Measurements from ENCODE around the gene MINDY1.

MINDY1 gene, protein sequence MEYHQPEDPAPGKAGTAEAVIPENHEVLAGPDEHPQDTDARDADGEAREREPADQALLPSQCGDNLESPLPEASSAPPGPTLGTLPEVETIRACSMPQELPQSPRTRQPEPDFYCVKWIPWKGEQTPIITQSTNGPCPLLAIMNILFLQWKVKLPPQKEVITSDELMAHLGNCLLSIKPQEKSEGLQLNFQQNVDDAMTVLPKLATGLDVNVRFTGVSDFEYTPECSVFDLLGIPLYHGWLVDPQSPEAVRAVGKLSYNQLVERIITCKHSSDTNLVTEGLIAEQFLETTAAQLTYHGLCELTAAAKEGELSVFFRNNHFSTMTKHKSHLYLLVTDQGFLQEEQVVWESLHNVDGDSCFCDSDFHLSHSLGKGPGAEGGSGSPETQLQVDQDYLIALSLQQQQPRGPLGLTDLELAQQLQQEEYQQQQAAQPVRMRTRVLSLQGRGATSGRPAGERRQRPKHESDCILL

DNA sequence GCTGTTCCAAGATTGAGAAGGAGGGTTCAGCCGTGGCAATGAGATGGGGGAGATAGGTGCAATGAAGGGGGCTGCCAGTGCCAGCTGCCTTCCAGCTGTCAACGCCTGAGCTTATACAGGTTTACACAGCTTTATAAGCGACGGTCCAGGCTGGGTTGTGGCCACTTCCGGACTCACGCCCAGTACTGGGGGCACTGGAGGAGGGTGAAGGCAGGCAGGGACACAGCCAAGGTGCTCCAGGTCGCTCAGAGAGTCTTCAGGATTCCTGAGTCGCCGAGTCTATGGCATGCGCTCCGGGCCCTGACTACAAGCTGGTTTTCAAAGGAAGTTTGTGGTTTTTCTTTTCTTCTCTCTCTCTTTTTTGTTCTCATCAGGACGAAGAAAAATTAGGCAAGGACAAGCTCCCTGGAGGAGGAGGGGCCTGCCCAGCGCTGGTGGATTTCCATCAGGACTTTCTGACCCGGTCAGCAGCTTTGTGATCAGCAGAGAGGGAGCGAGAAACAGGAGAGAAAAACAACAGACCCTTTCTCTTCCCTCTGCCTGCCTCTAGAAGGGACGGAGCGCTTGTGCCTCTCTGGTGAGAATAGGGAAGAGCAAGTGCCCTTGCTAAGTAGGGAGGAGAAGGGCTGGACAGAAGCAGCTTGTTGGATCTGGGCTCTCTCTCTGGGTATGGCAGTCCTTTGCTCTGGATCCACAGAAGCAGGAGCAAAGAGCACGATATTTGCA lies at the start of gene MINDY1:
Gene MINDY1 (minus strand): TSS at position 576 of the 726 bp plus-strand sequence. CDS start 4,285 bp downstream, outside the sequence.
- DNase-seq (ENCODE audit: low read depth in 2 of 2), result no peak

DNA sequence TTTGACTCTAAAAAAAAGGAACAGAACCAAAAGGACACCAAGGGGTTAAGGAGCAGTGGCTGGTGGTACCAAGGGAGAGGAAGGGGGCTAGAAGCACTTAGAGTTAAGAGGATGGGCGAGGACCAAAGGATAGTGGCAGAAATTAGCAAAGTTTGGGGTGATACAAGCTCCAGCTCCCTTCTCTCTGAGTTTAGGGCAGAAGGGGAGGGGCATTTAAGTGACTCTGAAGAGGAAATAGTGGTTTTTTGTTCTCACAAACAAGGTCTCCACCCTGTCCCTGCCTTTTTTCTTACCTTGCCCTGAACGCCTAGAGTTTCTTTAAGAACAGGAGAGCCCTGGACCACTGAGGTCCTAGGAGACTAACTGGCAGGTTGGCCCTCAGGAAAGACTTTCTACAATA lies 49.4 kb upstream of the MINDY1 start:
- no peak for DNase-seq (ENCODE audit: low read depth in 2 of 2)

DNA sequence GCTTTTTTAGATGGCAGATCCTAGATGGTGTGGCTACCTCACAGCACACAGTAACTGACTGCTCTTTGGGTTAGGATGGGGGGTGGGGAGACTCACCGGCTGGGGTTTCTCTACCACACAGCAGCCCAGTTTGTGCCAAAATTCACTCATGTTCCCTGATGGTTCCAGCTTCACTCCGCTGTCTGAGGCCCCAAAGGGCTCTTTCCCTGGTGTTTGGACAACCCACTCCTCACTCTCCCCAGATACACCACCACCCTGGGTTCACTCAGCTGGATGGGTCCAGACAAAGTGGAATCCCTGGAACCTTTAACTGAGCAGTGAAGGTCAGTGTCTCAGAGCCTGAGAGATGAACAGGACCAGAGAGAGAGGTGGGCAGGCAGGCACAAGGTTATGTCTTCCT lies 48.9 kb upstream of the MINDY1 start:
- no peak for DNase-seq (ENCODE audit: low read depth in 2 of 2)

DNA sequence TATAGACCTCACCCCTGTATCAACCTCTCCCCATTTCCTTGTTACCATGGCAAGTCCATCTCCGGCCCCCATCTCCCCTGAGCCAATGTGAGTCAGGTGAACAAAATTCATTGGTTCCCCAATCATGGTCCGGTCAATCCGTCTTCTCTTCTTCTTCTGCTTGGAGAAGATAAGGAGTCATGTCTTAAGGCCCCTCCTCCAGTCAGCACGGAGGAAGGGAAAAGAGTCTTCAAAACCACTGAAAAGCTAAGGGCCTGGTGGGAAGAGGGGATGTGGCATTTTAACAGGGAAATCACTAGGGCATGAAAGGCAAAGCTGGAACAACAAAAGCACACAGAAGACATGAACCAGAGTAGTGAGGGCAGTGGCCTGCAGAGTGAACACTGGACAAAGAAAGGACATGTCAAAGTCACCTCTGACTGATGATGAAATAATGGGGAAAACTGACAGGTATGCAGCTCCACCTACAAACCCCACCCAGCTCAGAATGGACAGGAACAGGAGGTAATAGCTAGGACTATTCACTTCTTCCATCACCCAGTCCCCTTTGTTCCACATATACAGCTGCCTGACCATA lies 48.4 kb upstream of the MINDY1 start:
- no peak for DNase-seq (ENCODE audit: low read depth in 2 of 2)

DNA sequence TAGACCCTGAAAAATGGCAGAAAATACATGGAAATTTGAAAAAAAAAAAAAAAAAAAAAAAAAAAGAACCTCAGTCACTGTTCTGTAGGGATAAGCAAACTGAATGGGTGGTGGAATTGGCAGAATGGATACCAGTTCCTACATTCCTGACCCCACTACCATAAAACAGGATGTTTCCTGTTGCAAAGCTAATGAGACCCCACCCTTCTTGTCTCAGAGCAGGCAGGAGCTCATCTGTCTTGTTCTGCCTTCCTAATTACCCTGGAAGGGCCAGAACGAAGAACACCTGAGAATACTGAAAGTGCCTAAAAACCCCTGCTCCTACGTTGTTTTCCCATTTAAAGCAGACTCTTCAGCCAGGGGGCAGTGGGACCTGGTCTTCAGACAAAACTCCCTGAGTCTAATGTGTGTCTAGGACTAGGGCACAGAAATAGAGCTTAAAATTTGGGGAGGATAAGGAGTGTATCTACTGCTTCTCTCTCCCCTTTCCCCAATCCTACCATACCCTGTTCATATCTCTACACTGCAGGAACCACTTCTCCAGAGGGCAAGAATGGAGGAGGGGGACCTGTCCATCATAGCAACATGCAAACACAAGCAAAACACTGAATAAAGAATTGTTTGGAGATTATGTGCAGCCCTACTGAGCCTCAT lies 44.8 kb upstream of the MINDY1 start:
- no peak for DNase-seq (ENCODE audit: low read depth in 2 of 2)

DNA sequence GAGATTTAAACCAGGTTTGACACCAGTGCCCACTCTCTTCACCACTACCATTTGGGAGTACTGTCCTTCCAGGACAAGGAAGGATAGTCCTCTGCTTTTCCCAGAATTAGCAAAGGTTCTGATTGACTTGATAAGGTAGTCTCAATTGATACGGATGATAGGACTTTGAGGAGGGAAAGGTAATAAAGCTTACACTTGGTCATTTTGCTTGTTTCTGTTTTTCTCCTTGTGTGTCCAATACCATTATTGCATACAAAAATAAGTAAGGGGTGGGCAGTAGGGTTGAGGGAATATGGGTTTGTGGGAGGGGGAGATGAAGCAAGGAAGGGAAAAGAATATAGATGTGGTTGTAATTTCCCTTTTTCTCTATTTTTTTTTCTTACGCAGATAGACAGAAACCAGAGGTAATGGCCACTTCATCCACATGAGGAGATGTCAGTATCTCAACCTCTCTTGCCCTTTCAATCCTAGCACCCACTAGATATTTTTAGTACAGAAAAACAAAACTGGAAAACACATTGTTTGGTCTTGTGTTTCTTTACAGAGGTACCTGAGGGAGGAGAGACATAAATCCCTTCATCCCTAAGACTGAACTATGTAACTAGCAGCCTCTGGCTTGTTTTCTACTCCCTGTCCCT lies 43.5 kb upstream of the MINDY1 start:
- DNase-seq (ENCODE audit: low read depth in 2 of 2), result no peak

DNA sequence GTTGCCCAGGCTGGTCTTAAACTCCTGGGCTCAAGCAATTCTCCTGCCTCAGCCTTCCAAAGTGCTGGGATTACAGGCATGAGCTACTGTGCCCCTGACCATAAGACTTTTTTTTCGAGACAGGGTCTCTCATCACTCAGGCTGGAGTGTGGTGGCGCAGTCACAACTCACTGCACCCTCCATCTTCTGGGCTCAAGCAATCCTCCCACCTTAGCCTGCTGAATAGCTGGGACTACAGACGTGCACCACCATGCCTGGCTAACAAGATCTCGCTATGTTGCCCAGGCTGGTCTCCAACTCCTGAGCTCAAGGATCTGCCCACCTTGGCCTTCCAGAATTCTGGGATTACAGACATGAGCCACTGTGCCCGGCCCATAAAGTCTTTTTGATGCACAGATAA lies 42.8 kb upstream of the MINDY1 start:
- DNase-seq (ENCODE audit: low read depth in 2 of 2), result no peak

DNA sequence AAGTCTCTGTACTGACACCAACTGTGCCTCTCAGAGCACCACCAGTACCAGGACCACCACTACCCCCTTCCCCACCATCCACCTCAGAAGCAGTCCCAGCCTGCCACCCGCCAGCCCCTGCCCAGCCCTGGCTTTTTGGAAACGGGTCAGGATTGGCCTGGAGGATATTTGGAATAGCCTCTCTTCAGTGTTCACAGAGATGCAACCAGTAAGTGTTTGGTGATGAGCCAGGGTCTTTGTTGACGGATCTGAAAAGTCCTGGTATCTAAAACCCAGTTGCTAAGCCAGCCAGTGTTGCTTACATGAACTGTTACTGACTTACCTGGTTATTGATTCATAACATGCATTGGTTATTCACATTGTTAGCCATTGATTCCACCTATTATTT lies 41.9 kb upstream of the MINDY1 start:
- DNase-seq (ENCODE audit: low read depth in 2 of 2), result no peak

DNA sequence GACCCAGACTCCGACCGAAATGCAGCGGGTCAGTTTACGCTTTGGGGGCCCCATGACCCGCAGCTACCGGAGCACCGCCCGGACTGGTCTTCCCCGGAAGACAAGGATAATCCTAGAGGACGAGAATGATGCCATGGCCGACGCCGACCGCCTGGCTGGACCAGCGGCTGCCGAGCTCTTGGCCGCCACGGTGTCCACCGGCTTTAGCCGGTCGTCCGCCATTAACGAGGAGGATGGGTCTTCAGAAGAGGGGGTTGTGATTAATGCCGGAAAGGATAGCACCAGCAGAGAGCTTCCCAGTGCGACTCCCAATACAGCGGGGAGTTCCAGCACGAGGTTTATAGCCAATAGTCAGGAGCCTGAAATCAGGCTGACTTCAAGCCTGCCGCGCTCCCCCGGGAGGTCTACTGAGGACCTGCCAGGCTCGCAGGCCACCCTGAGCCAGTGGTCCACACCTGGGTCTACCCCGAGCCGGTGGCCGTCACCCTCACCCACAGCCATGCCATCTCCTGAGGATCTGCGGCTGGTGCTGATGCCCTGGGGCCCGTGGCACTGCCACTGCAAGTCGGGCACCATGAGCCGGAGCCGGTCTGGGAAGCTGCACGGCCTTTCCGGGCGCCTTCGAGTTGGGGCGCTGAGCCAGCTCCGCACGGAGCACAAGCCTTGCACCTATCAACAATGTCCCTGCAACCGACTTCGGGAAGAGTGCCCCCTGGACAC lies 41.4 kb upstream of the MINDY1 start:
- DNase-seq (ENCODE audit: low read depth in 2 of 2), result peak; percentile 51 to 53

DNA sequence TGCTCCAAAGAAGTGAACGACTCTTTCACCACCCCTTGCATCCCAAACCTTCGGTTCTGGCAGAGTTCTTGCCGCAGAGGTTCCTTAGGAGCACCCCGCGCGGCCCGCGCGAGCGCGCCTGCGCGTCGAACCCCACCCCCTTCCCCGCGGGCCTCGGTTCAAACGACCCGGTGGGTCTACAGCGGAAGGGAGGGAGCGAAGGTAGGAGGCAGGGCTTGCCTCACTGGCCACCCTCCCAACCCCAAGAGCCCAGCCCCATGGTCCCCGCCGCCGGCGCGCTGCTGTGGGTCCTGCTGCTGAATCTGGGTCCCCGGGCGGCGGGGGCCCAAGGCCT lies 40.9 kb upstream of the MINDY1 start, which contains the start of gene C1orf56:
Gene C1orf56 (plus strand): TSS at position 161 of the 334 bp plus-strand sequence. CDS start 97 bp downstream, at position 258.
- DNase-seq (ENCODE audit: low read depth in 2 of 2), result peak; percentile 47 to 59

DNA sequence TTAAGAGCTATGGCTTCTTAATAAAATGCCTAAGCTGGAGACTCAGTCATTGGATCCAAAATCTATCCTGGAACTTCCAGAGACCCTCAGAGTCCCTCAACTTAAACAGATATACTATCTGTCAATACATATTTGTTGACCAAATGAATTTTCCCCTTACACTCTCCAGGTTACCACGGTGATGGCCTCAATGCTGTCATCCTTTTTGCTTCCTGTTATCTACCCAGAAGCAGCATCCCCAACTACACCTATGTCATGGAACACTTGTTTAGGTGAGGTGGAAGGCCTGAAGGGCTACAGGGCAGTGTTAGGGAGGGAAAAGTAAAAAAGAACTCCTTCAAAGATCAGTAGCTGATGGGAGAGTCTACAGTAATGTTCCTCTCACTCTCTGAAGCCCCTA lies 36.5 kb upstream of the MINDY1 start:
- DNase-seq (ENCODE audit: low read depth in 2 of 2), result no peak

DNA sequence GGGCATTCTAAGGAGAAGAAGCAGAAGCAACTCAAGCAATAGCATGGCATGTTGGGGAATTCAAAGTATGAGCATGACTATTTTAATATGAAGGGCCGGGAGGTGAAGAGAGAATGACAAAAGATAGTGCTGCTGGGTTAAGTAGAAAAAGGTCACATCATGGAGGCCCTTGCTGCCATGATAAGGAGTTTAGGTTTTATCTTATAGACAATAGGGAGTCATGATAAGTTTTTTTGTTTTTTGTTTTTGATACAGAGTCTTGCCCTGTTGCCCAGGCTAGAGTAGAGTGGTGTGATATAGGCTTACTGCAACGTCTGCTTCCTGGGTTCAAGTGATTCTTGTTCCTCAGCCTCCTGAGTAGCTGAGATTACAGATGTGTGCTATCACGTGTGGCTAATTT lies 32.8 kb upstream of the MINDY1 start:
- DNase-seq (ENCODE audit: low read depth in 2 of 2), result no peak

DNA sequence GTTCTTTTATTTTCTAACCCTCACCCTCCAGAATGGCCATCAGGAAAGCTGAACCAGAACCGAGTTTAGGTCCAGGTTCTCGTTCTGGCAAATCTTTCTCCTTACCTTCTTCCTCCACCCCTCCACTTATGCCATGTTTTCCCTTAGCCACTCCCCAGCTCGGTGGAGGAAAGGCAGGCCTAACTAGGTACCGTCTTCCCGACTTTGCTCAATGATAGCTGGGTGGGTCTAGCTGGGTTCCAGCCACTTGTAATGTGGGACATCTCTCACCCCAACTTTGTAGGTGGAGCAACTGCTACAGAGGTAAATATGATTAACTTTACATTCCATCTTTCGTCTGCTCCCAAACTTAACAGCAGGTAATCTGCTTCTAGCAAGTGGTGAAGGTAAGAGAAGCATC lies 30.3 kb upstream of the MINDY1 start:
- DNase-seq (ENCODE audit: low read depth in 2 of 2), result no peak

DNA sequence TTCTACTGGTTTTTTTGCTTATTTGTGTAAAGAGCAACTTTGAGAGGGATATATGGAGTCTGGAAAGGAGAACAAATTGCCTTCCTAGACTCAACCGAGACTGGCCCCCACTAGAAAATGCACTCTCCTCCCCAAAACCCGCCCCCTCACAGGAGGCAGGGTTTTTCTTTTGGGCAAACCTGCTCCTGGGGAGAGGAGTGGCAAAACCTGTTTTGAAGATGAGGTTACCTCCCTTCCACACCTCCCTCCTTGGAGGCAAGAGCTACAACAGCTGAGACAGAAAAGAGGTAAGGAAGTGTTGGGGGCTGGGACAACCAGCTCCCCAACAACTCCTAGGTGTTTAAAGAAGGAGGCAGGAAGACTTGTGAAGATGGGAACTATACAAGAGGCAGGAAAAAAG lies 29.7 kb upstream of the MINDY1 start, which contains the start of gene BNIPL:
Gene BNIPL (plus strand): TSS at position 231 of the 400 bp plus-strand sequence. CDS start 140 bp downstream, at position 371.
- DNase-seq (ENCODE audit: low read depth in 2 of 2), result no peak

DNA sequence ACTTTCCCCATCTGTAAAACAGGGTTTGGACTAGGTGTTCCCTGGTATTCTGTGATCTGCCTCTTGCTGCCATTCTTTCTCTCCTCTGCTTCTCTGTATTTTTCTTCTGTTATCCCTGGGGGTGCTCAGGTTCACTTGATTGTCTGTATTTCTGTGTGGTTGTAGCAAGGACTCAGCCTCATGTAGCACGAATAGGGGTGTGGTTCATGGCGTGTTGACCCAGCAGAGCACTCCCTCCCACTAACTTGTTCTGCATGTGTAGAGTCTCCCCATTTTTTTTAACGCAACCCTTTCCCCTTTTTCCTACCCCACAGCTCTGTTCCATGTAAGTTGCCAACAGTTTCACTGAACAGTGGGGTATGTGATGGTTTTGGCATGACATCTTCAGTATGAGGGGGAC lies 28.5 kb upstream of the MINDY1 start:
- no peak for DNase-seq (ENCODE audit: low read depth in 2 of 2)

DNA sequence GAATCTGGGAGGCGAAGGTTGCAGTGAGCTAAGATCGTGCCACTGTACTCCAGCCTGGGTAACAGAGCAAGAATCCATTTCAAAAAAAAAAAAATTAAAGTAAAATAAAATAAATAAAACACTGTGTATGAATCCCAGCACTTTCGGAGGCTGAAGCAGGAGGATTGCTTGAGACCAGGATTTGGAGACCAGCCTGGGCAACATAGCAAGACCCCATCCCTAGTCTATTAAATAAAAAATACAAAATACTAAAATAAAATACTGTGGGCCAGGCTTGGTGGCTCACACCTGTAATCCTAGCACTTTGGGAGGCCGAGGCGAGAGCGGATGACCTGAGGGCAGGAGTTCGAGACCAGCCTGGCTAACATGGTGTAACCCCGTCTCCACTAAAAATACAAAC lies 25.5 kb upstream of the MINDY1 start:
- DNase-seq (ENCODE audit: low read depth in 2 of 2), result no peak

DNA sequence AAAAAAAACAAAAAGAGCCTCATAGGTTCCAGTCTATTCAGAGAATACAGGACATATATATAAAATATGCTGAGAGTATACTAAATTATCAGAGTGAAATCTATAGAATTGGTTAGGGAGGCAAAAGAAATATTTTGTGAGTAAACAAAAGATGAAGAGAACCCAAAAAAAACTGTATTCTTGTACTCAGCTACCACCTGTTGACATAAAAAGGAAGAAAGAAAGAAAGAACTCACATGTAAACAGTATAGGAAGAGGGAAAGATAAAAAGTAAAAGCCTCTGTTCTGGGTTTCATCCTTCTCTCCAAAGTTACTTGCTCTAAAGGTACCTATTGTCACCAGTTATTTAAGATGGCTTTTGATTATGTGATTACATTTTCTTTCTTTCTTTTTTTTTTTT lies 19.8 kb upstream of the MINDY1 start:
- no peak for DNase-seq (ENCODE audit: low read depth in 2 of 2)

DNA sequence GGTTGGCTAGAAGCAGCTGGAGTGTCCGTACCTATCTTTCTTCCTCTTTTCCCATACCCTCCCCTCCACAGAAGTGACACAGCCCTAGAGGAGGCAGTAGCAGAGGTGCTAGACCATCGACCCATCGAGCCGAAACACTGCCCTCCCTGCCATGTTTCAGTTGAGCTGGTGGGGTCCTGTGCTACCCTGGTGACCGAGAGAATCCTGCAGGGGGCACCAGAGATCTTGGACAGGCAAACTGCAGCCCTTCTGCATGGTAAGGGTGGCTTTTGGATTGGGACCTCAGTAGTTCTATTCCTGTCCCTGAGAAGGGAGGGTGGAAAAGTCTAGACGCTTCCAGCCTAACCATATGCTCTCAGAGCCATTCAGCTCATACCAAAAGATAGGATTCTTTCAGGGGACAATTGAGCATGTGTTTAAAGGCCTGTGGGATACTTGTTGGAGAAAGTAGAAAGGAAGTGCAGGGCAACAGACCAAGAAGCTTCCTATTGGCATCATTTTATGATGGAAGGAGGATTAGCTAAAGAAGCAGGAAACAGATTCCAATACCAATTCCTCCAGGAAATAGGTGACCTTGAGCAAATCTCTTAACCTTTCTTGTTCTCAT lies 17.9 kb upstream of the MINDY1 start:
- DNase-seq (ENCODE audit: low read depth in 2 of 2), result peak; percentile 66 to 73

DNA sequence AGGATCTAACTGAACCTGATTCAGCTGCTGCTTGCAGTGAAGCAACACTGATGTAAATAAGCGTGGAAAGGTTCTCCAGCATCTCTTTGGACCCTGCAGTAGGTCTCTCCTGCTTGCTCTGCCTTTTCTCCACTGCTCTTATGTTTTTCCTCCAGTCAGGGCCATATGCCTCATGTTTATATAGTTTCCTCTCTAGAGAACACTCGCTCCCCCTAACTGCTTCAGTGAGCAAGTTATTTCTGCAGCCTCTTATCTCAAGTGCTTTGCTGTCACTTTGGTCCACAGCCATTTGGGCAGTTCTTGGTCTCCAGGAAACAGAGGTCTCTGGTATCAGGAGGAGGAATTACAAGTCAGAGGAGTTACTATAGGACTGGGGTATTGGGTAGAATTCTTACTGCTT lies 6.8 kb upstream of the MINDY1 start:
- no peak for DNase-seq (ENCODE audit: low read depth in 2 of 2)

DNA sequence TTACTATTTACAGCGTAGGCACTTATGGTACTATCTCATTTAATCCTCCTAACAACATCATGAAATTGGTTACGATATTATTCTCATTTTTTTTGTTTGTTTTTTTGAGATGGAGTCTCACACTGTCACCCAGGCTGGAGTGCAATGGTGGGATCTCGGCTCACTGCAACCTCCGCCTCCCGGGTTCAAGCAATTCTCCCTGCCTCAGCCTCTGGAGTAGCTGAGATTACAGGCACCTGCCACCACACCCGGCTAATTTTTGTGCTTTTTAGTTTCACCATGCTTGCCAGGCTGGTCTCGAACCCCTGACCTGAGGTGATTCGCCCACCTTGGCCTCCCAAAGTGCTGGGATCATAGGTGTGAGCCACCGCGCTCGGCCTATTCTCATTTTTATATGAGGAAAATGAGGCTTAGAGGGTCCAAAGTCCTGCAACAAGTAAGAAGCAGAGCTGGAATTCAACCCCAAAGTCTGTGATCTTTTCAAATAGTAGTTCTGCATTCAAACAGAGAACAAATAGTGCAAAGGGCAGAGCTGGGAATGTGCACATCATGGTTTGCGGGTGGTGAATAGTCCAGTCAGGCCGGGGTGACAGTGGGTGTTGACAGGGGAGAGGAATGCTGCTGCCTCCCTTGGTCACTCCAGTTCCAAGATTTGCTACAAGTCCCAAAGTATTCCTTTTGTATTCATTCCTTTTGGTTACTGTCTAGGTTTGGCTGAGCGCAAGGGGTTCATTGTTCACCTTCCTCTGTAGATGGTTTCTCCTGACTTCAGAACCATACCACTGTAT lies 6.2 kb upstream of the MINDY1 start:
- DNase-seq (ENCODE audit: low read depth in 2 of 2), result no peak
